ENCODE measurements around the gene MAPKAP1. TPM values are rescaled to one million over a fixed set of nuclear protein-coding genes. Genes with fewer than 3 reads are reported as not detected.
"Not testable (repeated sequence)": the region's sequence is repeated elsewhere in the genome, so short reads cannot be mapped to it uniquely, and the experiment has no call there.

The MAPKAP1 gene
- total and polyA plus RNA-seq, 8 donors: 32.7 to 212 (median 78.2) TPM

DNA sequence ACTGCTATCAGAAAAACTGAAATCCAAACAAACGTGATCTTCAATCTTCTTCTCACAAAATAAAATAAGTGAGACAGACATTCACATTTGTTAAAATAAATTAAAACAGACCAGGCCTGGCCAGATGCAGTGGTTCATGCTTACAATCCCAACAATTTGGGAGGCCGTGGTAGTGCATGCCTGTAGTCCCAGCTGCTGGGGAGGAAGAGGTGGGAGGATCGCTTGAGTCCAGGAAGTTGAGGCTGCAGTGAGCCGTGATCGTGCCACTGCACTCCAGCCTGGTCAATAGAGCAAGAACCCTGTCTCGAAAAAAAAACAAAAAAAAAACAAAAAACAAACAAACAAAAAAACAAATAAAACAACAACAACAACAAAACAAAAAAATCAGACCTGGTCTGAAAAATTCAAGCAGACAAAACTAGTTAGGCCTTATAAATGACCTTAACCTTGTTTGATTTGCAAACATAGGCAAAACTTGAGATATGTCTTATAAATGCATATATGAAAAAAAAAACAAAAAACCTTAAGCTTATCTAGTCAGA is 10.8 kb downstream of the MAPKAP1 start:
- Histone ChIP-seq H3K36me3 (no peaks in the 10 kb centered on the region), H3K4me1 (peaks cover 0 to 13% (median 2%) of the 10 kb centered on the region in 4 donors), H3K27me3 (no peaks in the 10 kb centered on the region), H3K4me3 (no peak overlapping the region), H3K9me3 (no peaks in the 10 kb centered on the region), H3K27ac (no peak overlapping the region)
- TF ChIP-seq POLR2A (IDR thresholded peaks at IDR 0.05) (no peak), POLR2AphosphoS5 (IDR thresholded peaks at IDR 0.05) (no peak)
- TF ChIP-seq, protein P1, sequence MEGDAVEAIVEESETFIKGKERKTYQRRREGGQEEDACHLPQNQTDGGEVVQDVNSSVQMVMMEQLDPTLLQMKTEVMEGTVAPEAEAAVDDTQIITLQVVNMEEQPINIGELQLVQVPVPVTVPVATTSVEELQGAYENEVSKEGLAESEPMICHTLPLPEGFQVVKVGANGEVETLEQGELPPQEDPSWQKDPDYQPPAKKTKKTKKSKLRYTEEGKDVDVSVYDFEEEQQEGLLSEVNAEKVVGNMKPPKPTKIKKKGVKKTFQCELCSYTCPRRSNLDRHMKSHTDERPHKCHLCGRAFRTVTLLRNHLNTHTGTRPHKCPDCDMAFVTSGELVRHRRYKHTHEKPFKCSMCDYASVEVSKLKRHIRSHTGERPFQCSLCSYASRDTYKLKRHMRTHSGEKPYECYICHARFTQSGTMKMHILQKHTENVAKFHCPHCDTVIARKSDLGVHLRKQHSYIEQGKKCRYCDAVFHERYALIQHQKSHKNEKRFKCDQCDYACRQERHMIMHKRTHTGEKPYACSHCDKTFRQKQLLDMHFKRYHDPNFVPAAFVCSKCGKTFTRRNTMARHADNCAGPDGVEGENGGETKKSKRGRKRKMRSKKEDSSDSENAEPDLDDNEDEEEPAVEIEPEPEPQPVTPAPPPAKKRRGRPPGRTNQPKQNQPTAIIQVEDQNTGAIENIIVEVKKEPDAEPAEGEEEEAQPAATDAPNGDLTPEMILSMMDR (IDR thresholded peaks at IDR 0.05): no peak
- intact Hi-C loops (cut with DNase I; ENCODE audit: low total_unique reads): no loop called here
- DNase-seq: no peak
- WGBS, 5 donors: 69 to 87% (median 79%) methylated on average over 6 of the region's 6 CpGs

DNA sequence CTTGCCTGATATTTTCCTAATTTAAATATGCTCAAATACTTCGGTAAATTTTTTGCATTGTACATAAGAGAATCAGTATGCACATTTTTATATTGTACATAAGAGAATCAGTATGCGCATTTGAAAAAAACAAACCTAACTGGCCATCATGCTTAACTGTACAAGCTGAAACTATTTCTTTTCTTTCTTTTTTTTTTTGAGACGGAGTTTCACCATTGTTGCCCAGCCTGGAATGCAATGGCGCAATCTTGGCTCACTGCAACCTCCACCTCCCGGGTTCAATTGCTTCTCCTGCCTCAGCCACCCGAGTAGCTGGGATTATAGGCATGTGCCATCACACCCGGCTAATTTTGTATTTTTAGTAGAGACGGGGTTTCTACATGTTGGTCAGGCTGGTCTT is 11.5 kb downstream of the MAPKAP1 start:
- DNase-seq; H3K27ac ChIP-seq; intact Hi-C loops (cut with DNase I; ENCODE audit: low total_unique reads); H3K4me3 ChIP-seq; H3K4me1 ChIP-seq; H3K9me3 ChIP-seq; H3K36me3 ChIP-seq; H3K27me3 ChIP-seq: not testable (repeated sequence)
- WGBS, 5 donors: 90 to 95% (median 93%) methylated on average over 8 of the region's 8 CpGs

DNA sequence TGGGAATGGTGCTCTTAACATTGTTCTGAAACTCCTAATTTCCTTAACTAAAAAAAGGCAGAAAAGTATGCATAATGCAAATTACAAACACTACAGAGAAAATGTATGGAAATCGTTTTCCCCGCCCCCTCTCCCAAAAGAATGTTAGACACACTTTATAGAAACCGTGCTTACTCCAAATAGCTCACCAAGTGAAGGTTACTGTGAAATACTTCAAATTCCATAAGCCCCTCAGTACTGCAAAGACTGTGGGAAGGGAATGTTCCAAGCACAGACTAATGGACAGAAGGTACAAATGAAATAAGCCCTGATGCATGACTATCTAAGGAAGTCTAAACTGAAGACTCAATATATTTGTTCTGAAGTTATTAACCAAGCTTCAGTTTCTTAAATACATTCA is 12.5 kb downstream of the MAPKAP1 start:
- H3K27ac ChIP-seq: no peak overlapping the region
- DNase-seq: no peak
- intact Hi-C loops (cut with DNase I; ENCODE audit: low total_unique reads): no loop called here
- 78 to 85% (median 83%) methylated on average over 3 of the region's 3 CpGs for WGBS, 5 donors
- H3K36me3 ChIP-seq: no peaks in the 10 kb centered on the region
- peaks cover 0 to 14% (median 2%) of the 10 kb centered on the region in 4 donors for H3K4me1 ChIP-seq
- no peaks in the 10 kb centered on the region for H3K27me3 ChIP-seq
- no peak overlapping the region for H3K4me3 ChIP-seq
- TF ChIP-seq POLR2AphosphoS5 (IDR thresholded peaks at IDR 0.05): no peak
- TF ChIP-seq POLR2A (IDR thresholded peaks at IDR 0.05): no peak
- TF ChIP-seq EP300 (IDR thresholded peaks at IDR 0.05): no peak
- TF ChIP-seq, protein P1 (IDR thresholded peaks at IDR 0.05): no peak
- no peaks in the 10 kb centered on the region for H3K9me3 ChIP-seq

DNA sequence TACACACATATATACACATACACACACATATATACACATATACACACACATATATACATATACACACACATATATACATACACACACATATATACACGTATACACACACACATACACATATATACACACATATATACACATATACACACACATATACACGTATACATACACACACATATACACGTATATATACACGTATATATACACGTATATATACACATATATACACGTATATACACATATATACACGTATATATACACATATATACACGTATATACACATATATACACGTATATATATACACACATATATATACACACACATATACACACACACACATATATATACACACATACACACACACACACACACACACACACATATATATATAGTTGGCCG is 13.5 kb downstream of the MAPKAP1 start:
- H3K4me3 ChIP-seq; DNase-seq; H3K27me3 ChIP-seq; H3K27ac ChIP-seq; intact Hi-C loops (cut with DNase I; ENCODE audit: low total_unique reads); H3K36me3 ChIP-seq; H3K9me3 ChIP-seq: not testable (repeated sequence)
- H3K4me1 ChIP-seq: peaks cover 0 to 18% (median 2%) of the 10 kb centered on the region in 4 donors
- 76 to 93% (median 83%) methylated on average over 10 of the region's 10 CpGs for WGBS, 5 donors

DNA sequence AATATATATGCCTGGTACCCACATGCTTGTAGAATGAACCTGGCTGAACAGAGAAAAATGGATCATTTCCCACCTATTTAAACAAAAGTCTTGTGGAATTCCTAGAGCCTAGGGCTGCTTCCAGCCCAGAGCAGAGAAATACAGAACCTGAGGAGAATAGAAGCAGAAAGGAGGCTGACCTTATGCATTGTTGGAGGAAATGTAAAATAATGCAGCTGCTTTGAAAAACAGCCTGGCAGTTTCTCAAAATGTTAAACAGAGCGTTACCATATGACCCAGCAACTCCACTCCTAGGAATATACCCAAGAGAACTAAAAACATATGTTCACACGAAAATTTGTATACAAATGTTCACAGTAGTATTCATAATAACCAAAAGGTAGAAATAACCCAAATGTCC is 15.1 kb downstream of the MAPKAP1 start:
- no peaks in the 10 kb centered on the region for H3K36me3 ChIP-seq
- intact Hi-C loops (cut with DNase I; ENCODE audit: low total_unique reads): no loop called here
- H3K4me3 ChIP-seq: no peak overlapping the region
- no peaks in the 10 kb centered on the region for H3K27me3 ChIP-seq
- TF ChIP-seq POLR2AphosphoS5 (IDR thresholded peaks at IDR 0.05) (no peak), POLR2A (IDR thresholded peaks at IDR 0.05) (no peak), EP300 (IDR thresholded peaks at IDR 0.05) (no peak)
- TF ChIP-seq, protein P1 (IDR thresholded peaks at IDR 0.05): no peak
- peaks cover 0 to 22% (median 2%) of the 10 kb centered on the region in 4 donors for H3K4me1 ChIP-seq
- no peaks in the 10 kb centered on the region for H3K9me3 ChIP-seq
- no peak overlapping the region for H3K27ac ChIP-seq
- peak in 1 of 2 donors; percentile 31 for DNase-seq
- 69 to 91% (median 79%) methylated on average over 2 of the region's 2 CpGs for WGBS, 5 donors

All from stomach (tissue), 9 donors.